GM18909 (cell line): ENCODE data around the gene S100B.

Source experiments
- ATAC-seq: cut with Tn5 transposase; IDR thresholded peaks from one replicate; pipeline ENCODE4 v1.9.1; 2021; ENCODE audit warnings: mild to moderate bottlenecking; ENCODE audit not compliant: unreplicated experiment, poor library complexity

The S100B gene

GRCh38 chr21:46564391-46564790 lies 40.5 kb downstream of the S100B start:
- ATAC-seq = no peak

GRCh38 chr21:46562964-46563607 lies 41.8 kb downstream of the S100B start:
- ATAC-seq = no peak

DNA sequence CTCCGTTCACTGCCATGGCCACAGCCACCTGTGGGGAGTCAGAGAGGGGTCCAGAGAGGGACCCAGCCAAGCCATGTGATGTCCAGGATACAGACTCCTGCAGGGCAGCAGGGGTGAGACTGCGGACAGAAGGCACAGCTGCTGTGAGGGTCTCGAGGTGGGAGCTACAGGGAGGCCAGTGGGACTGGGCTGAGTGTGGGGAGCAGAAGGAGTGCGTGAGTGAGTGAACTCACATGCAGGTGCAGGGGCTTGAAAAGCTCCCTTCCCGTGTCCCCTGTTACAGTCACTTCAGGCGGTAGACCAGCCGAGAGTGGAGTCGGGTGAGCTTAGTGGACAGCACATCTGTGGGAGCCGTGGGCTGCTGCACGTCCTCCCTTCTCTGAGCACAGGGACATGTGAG lies 42.4 kb downstream of the S100B start:
- ATAC-seq = no peak

DNA sequence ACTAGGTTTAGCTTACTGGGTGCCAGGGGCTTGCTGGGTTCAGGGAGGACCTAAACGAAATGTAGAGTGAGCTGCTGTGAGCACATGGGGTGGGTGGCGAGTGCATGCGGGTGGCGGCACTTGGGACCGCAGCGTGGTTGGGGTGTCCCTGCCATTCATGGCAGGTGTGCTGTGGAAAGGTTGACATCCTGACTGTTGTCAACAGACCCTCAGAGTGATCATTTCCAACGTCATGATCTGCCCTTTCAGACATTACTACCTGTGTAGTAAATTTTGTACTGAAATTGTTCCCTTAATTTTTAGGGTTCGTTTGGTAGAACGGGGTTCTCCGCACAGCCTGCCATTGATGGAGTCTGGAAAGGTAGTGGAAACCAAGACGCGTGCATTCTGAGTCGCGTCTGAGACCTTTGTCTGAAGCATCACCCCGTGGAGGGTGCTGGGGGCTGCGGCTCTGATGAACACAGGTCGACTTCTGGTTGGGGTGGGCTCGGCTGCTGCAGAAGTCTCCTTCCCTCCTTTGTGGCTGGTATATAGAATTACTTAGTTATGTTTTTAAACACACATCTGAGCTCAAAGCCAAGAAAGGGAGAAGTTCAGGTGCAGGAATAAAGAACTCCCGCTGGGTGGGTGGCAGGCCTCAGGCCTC lies 43.3 kb downstream of the S100B start:
- ATAC-seq = no peak

DNA sequence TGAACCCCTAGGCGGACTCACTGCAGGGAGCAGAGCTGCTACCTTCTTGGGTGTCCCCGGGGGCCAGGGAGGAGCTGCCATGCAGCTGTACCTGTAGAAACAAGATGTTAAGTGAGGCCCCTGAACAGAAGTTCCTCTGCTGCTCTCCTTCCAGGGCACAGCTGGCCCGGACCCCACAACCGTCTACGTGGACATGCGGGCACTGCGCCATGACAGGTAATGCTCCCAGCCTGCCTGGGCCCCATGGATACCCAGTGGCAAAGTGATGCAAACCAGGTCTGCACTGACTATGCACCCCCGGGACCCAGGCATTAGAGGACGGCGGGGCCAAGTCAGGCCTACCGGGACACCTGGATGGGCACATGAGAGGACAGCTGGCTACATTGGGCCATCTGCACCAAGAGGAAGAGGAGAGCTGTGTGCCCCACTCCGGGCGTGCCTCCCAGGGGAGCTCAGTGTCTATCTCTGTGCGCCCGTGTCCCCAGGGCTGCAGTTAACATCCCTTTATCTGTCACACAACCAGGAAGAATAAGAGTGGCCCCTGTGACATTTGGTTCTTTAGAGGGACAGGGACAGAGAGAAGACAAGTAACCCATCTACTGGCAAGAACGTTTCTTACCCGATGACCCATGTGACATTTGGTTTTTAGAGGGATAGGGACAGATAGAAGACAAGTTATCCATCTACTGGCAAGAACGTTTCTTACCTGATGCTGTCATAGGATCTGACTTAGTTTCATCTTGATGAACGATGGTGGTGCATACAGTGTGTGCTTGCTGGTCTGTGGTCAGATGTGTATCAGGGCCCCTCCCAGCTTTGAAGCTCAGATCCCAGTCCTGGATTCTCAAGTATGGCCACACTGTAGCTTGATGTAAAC lies 44.1 kb downstream of the S100B start:
- ATAC-seq = no peak

DNA sequence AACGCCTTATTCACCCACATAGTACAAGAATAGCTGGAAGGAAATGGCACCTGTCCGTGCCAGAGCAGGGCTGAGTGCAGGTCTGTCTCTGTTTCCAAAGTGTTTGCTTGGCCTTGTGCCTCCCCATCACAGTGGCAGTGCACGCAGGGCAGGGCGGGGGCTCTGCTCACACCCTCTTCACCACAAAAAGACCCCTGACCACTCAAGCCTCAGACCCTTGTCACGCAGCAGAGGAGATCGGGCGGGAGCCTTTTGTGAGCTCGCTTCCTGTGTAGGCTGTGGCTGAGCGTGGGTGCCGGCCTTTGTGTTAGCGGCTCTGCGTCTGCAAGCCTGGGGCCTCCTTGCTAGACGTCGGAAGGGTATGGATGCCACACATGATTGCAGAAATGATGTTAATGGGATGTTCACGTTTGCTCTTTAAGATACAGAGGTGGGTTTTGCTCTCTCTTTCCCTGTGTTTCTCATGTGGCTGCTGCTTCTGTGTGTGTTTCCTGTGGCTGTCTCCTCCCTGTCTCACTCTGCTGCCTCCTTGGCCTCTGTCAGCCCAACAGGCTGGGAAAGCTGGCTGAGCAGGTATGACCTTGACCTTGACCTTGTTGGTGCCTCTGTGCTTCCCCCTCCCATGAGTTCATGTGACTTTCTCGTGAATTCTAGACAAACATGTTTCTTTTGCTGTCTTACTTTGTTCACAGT lies 45.4 kb downstream of the S100B start:
- ATAC-seq = peak; percentile 47

DNA sequence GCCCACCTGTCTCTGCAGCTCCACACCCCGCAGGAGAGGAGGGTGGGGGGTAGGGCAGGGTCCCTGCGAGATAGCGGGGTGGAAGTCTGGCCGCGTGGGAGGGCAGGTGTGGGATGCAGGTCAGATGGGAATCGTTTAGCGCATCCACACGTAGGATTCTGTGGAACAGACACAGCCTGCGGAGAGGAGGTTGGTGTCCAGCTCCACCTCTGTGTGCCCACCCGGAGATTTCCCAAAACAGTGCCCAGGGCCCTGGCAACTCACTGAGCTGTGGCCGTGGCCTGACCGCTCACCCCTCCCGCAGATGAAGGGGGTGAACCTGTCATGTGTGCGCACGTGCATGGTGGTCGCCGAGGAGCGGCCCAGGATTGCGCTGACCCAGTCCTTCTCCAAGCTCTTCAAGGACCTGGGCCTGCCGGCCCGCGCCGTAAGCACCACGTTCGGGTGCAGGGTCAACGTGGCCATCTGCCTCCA lies 46.9 kb downstream of the S100B start:
- ATAC-seq = no peak

DNA sequence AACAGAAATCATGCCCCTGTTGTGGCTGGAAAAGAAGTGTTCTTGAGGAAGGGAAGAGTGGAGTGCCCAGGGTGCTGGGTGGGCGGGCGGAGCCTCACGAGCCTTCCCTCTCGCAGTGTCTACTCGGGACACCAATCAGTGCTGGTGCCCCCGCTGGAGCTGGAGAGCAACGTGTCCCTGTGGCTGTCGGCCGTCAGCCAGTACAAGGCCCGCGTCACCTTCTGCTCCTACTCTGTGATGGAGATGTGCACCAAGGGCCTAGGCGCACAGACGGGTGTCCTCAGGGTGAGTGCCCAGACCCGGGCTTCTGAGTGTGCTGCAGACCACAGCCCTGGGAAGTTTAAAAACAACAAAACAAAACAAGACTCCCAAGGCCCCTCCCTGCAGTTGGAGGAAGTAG lies 47.4 kb downstream of the S100B start:
- ATAC-seq = no peak

GRCh38 chr21:46556802-46557201 lies 48.1 kb downstream of the S100B start:
- ATAC-seq = no peak

- ATAC-seq = no peak
These were observed 49.2 kb downstream of the S100B start for GRCh38 chr21:46555678-46556077.

DNA sequence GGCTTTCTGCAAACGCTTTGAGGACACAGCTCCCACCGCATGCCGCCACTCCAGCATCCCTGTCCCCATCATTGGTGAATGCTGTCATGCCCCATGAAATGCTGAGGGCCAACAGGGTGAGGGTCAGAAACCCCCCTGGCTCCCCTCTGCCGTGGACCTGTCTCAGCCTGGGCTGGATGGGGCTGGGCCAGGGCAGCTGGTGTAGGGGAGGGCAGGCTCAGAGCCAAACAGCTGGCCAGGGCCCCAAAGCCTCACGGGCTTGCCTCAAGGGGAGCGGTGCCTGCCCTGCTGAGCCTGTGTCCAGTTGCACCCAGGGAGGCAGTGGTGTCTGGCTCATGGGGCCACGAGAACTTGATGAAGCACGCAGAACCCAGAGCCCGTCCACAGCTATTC lies 49.7 kb downstream of the S100B start:
- ATAC-seq = no peak

GRCh38 chr21:46554431-46555224 lies 50.3 kb downstream of the S100B start:
- ATAC-seq = no peak

DNA sequence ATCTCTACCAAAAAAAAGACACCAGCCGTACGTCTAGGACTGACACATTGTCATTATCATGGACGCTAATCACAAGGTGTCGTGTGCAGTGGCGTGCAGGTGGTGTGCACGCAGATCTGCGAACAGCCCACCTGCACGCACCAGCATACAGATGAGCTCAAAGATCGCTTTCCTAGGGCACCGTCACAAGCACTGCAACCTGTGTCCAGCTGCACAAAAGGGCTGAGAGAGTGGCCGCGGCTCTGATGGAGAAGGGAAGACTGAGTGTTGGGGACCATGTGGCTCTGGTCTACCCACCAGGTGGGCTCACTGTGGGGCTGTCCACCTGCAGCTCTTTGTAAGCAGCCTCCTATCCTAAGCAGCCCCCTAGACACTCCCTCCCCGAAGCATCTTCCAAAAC lies 50.9 kb downstream of the S100B start:
- ATAC-seq = no peak

GRCh38 chr21:46552865-46553379 lies 52.0 kb downstream of the S100B start:
- ATAC-seq = no peak

DNA sequence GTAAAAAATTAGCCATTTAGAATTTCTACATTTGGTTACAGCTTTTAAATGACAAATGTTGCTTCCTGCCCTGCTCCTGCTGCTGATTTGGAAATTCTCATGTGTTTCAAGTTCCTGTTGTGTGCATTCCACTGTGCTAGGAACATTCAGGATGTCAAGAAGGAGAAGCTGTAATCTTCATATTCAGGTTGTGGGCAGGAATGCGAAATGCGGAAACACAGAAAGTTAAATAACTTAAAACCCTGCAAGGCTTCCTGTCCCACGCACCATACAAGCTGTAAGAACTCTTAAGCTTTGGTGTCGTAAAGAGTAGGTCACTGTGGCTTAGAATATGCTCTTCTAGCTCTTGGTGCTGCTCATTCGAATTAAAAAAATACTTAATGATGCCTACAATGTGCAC lies 52.6 kb downstream of the S100B start:
- ATAC-seq = no peak

DNA sequence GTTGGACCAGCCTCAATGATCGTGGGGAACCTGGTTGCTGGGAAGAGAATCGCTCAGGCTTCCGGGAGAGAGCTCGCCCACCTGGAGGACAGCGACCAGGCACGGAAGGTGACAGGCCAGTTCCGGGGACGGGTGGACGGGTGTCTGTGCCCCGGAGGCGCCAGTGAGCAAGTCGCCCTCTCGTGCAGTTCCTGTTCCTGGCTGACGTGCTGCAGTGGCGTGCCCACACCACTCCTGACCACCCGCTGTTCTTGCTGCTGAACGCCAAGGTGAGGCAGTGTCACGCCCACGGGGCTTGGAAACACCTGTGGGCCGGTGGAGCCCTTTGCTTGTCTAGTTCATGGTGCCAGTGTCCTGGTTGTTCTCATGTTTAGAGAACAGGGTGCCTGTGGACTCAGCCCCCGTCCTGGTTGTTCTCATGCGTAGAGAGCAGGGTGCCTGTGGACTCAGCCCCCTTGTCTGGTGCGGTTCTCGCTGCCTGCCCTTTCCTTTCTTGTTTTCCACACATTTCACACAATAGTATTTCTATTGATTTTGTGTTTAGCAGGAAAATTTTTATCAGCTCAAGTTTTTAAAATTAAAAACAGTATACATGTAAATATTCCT lies 53.1 kb downstream of the S100B start:
- peak; percentile 44 for ATAC-seq

- no peak for ATAC-seq
These were observed 54.6 kb downstream of the S100B start for GRCh38 chr21:46550116-46550941.

DNA sequence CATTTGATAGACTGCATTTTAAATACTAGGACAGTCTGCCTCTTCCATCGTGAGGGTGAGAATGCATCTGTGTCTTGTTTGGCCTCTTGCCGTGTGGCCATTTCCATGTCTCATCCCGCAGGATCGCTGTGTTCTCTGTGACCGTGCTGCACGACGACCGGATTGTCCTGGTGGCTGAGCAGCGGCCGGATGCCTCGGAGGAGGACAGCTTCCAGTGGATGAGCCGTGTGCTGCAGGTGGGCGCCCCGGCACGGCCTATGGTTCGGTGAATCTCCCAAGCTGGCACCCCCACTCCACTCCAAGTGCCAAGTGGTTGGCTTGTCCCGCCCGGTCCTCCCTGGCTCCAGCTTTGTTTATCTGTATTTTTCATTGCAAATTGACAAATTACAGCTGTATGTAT lies 55.2 kb downstream of the S100B start:
- no peak for ATAC-seq
